Measurements from ENCODE around the gene TENM3. TPM values are rescaled to one million over a fixed set of nuclear protein-coding genes. Genes with fewer than 3 reads are reported as not detected.

The TENM3 gene
- total RNA-seq, 2 experiments from 2014 or later = not detected

DNA sequence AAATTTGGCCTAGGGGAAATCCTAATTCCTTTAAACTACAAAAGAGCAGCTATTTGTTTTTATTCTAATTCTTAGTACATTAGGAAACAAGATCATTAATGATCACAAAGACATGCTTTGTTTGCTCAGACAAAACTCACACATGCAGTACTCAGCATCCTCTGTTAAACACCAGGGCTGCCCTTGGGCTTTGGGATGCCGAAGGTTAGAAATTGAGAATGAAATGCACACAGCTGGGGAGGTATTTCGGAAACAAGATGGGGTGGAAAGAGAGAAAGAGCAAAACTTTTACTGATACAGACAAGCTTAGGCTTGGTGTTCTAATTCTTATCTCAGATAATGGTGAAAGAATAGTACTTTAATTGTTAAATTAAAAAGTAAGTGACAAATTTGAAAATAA lies 451.3 kb downstream of the TENM3 start:
- H3K27me3 Mint-ChIP-seq = peaks cover 5% of the 10 kb centered on the region
- H3K36me3 Mint-ChIP-seq (ENCODE audit: low read depth) = no peaks in the 10 kb centered on the region
- ATAC-seq (no peak), DNase-seq (no peak)
- intact Hi-C loops (cut with micrococcal nuclease) = no loop called here
- H3K27ac Mint-ChIP-seq = no peak overlapping the region
- TF ChIP-seq, protein P1, sequence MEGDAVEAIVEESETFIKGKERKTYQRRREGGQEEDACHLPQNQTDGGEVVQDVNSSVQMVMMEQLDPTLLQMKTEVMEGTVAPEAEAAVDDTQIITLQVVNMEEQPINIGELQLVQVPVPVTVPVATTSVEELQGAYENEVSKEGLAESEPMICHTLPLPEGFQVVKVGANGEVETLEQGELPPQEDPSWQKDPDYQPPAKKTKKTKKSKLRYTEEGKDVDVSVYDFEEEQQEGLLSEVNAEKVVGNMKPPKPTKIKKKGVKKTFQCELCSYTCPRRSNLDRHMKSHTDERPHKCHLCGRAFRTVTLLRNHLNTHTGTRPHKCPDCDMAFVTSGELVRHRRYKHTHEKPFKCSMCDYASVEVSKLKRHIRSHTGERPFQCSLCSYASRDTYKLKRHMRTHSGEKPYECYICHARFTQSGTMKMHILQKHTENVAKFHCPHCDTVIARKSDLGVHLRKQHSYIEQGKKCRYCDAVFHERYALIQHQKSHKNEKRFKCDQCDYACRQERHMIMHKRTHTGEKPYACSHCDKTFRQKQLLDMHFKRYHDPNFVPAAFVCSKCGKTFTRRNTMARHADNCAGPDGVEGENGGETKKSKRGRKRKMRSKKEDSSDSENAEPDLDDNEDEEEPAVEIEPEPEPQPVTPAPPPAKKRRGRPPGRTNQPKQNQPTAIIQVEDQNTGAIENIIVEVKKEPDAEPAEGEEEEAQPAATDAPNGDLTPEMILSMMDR (IDR thresholded peaks at IDR 0.05) = no peak
- no peaks in the 10 kb centered on the region for H3K9me3 Mint-ChIP-seq
- ChIA-PET CTCF (interaction anchor here (1.3 kb wide), 1 partner anchor 8 kb away, joined by 3 read pairs; no protein-coding TSS in a partner anchor), POLR2A (no interaction called here)
- no peak overlapping the region for H3K4me3 Mint-ChIP-seq
- no peaks in the 10 kb centered on the region for H3K4me1 Mint-ChIP-seq (ENCODE audit: low read depth)

DNA sequence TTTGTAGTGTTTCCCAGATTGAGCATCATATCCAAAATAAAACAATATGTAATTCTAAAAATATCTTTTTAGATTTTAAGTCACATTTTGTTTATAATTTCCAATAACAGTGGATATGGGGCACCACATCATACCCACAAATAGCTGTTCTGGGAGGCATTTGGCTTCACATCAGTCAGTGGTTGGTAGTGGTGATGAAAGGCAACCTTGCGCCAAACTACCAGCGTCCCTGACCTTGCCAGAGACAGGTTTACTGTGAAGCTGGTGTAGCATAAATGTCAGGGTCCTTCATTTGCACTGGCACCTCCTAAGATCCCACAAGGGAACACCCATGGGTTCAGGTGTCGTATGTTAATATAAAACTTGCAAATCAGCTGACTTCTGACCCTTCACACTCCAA lies 451.8 kb downstream of the TENM3 start:
- POLR2A ChIA-PET = no interaction called here
- intact Hi-C loops (cut with micrococcal nuclease) = no loop called here
- TF ChIP-seq, protein P1 (IDR thresholded peaks at IDR 0.05) = no peak
- CTCF ChIA-PET = interaction anchor here (1.3 kb wide), 1 partner anchor 8 kb away, joined by 3 read pairs; no protein-coding TSS in a partner anchor
- ATAC-seq (no peak), DNase-seq (no peak)
- Mint-ChIP-seq H3K4me3 (no peak overlapping the region), H3K9me3 (no peaks in the 10 kb centered on the region), H3K27ac (no peak overlapping the region), H3K27me3 (peaks cover 5% of the 10 kb centered on the region), H3K4me1 (ENCODE audit: low read depth) (no peaks in the 10 kb centered on the region), H3K36me3 (ENCODE audit: low read depth) (no peaks in the 10 kb centered on the region)

DNA sequence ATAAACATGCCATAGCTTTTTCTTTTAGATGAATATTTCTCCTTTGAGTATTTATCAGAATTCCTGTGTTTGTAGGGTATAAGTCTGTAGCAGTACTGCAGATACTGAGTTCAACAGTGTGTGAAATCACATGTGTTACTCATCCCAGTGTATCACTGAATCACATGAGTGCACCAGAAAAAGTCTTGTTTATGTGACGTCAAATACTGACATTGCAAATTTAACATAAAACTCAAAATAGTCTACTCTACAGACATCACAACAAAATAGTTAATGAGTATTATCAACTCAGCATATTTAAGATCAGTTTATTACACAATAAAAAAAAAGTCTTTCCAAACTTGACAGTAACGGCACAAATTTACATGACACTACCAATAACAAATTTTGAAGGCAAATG lies 452.6 kb downstream of the TENM3 start:
- no peaks in the 10 kb centered on the region for H3K9me3 Mint-ChIP-seq
- peaks cover 5% of the 10 kb centered on the region for H3K27me3 Mint-ChIP-seq
- H3K27ac Mint-ChIP-seq = no peak overlapping the region
- no peak overlapping the region for H3K4me3 Mint-ChIP-seq
- ChIA-PET CTCF (interaction anchor here (1.3 kb wide), 1 partner anchor 9 kb away, joined by 3 read pairs; no protein-coding TSS in a partner anchor), POLR2A (no interaction called here)
- intact Hi-C loops (cut with micrococcal nuclease) = no loop called here
- no peak for DNase-seq
- H3K36me3 Mint-ChIP-seq (ENCODE audit: low read depth) = no peaks in the 10 kb centered on the region
- H3K4me1 Mint-ChIP-seq (ENCODE audit: low read depth) = no peaks in the 10 kb centered on the region
- ATAC-seq = no peak
- TF ChIP-seq, protein P1 (IDR thresholded peaks at IDR 0.05) = no peak

DNA sequence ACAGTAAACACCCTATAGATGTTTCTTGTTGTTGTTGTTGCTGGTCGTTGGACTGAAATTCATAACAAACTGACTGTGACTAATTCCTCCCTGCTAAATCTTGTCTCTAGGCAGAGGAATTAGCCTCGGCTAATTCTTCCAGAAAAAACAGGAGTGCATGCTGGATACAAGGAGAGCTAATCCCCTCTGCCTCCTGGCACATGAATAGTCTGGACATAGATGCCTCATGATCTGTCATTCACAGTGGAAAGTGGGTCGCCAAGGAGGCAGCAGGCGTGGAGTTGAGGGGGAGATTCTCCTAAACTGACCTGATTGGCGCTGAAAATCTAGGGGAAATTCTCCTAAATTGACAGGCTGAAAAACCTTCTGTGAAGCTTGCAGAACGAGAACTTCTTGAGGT lies 453.9 kb downstream of the TENM3 start:
- TF ChIP-seq, protein P1 (IDR thresholded peaks at IDR 0.05) = no peak
- Mint-ChIP-seq H3K4me1 (ENCODE audit: low read depth) (no peaks in the 10 kb centered on the region), H3K9me3 (no peaks in the 10 kb centered on the region), H3K27ac (no peak overlapping the region), H3K36me3 (ENCODE audit: low read depth) (no peaks in the 10 kb centered on the region), H3K27me3 (peaks cover 7% of the 10 kb centered on the region), H3K4me3 (no peak overlapping the region)
- DNase-seq = no peak
- POLR2A ChIA-PET = no interaction called here
- intact Hi-C loops (cut with micrococcal nuclease) = no loop called here
- no peak for ATAC-seq
- CTCF ChIA-PET = no interaction called here

DNA sequence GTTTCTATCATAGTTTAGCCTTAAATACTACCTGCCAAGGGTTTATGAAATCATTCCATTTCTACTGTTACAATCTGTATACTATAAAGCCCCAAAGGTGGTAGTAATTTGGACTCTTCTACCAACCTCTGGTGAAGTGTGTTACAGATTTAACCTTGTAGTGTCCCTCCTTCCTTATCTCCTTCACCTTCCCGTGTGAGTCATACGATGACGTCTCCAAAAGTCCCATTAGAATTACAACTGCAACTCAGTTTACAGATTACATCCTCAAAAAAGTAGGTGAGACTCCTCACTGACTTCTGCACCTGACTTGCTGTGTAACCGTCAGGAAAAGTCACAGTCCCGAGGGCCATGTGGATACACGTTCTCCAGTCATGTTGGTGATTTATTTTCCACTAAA lies 455.0 kb downstream of the TENM3 start:
- Mint-ChIP-seq H3K4me3 (no peak overlapping the region), H3K9me3 (no peaks in the 10 kb centered on the region), H3K27ac (no peak overlapping the region), H3K27me3 (peaks cover 6% of the 10 kb centered on the region), H3K4me1 (ENCODE audit: low read depth) (no peaks in the 10 kb centered on the region), H3K36me3 (ENCODE audit: low read depth) (no peaks in the 10 kb centered on the region)
- ATAC-seq (no peak), DNase-seq (no peak)
- intact Hi-C loops (cut with micrococcal nuclease) = no loop called here
- TF ChIP-seq, protein P1 (IDR thresholded peaks at IDR 0.05) = no peak
- CTCF ChIA-PET = no interaction called here
- POLR2A ChIA-PET = no interaction called here

Data from activated CD8-positive, alpha-beta T cell treated with anti-CD3 and anti-CD28 coated beads for 36 hours (primary cell).